Activated T-cell treated with anti-CD3 and anti-CD28 coated beads, Interleukin-2, amount 50 U/mL, for 24 hours (primary cell): ENCODE results near the gene WHRN.

Experiments used
- DNase-seq: peaks from one replicate; pipeline ENCODE4 v3.0.0-alpha.2; 2020
- H3K27ac Mint-ChIP-seq: 2 replicates; pipeline ENCODE4 v1.8.0; 2020; ENCODE audit warnings: mild to moderate bottlenecking, mixed read lengths
- H3K27me3 Mint-ChIP-seq: 2 replicates; pipeline ENCODE4 v1.8.0; 2020; ENCODE audit warnings: mixed read lengths
- H3K36me3 Mint-ChIP-seq: 2 replicates; pipeline ENCODE4 v1.8.0; 2020; ENCODE audit warnings: low read depth, mixed read lengths
- H3K4me1 Mint-ChIP-seq: 2 replicates; pipeline ENCODE4 v1.8.0; 2020; ENCODE audit warnings: low read depth, mixed read lengths
- H3K4me3 Mint-ChIP-seq: 2 replicates; pipeline ENCODE4 v1.8.0; 2020; ENCODE audit warnings: mild to moderate bottlenecking, moderate library complexity, mixed read lengths
- H3K9me3 Mint-ChIP-seq: 2 replicates; pipeline ENCODE4 v1.8.0; 2020; ENCODE audit warnings: mixed read lengths

WHRN gene

GRCh38 chr9:114491430-114492003 lies 13.8 kb downstream of the WHRN start:
- Mint-ChIP-seq H3K27me3 (no peaks in the 10 kb centered on the region), H3K36me3 (no peaks in the 10 kb centered on the region), H3K4me1 (peaks cover 13% of the 10 kb centered on the region), H3K9me3 (no peaks in the 10 kb centered on the region), H3K4me3 (no peak overlapping the region), H3K27ac (no peak overlapping the region)
- no peak for DNase-seq

- Mint-ChIP-seq H3K36me3 (no peaks in the 10 kb centered on the region), H3K4me3 (no peak overlapping the region), H3K27ac (no peak overlapping the region), H3K4me1 (peaks cover 24% of the 10 kb centered on the region), H3K27me3 (no peaks in the 10 kb centered on the region), H3K9me3 (no peaks in the 10 kb centered on the region)
- no peak for DNase-seq
These were observed 15.3 kb downstream of the WHRN start for GRCh38 chr9:114489928-114490327.

GRCh38 chr9:114488398-114489129 lies 16.7 kb downstream of the WHRN start:
- no peaks in the 10 kb centered on the region for H3K27me3 Mint-ChIP-seq
- no peaks in the 10 kb centered on the region for H3K36me3 Mint-ChIP-seq
- H3K4me3 Mint-ChIP-seq: no peak overlapping the region
- peaks cover 33% of the 10 kb centered on the region for H3K4me1 Mint-ChIP-seq
- H3K27ac Mint-ChIP-seq: no peak overlapping the region
- peaks cover 4% of the 10 kb centered on the region for H3K9me3 Mint-ChIP-seq
- no peak for DNase-seq

GRCh38 chr9:114487607-114488300 lies 17.5 kb downstream of the WHRN start:
- H3K36me3 Mint-ChIP-seq: no peaks in the 10 kb centered on the region
- peaks cover 30% of the 10 kb centered on the region for H3K4me1 Mint-ChIP-seq
- peak; percentile 63 for DNase-seq
- H3K27me3 Mint-ChIP-seq: no peaks in the 10 kb centered on the region
- no peak overlapping the region for H3K27ac Mint-ChIP-seq
- peaks cover 4% of the 10 kb centered on the region for H3K9me3 Mint-ChIP-seq
- no peak overlapping the region for H3K4me3 Mint-ChIP-seq

- H3K27ac Mint-ChIP-seq: peak overlapping the region; percentile 55
- H3K4me1 Mint-ChIP-seq: peaks cover 32% of the 10 kb centered on the region
- H3K4me3 Mint-ChIP-seq: no peak overlapping the region
- no peaks in the 10 kb centered on the region for H3K36me3 Mint-ChIP-seq
- no peaks in the 10 kb centered on the region for H3K27me3 Mint-ChIP-seq
- DNase-seq: no peak
- H3K9me3 Mint-ChIP-seq: peaks cover 4% of the 10 kb centered on the region
These were observed 18.9 kb downstream of the WHRN start for GRCh38 chr9:114486205-114486963.

- Mint-ChIP-seq H3K27ac (peak overlapping the region; percentile 90), H3K36me3 (no peaks in the 10 kb centered on the region), H3K4me1 (peaks cover 40% of the 10 kb centered on the region), H3K9me3 (peaks cover 4% of the 10 kb centered on the region), H3K4me3 (peak overlapping the region; percentile 15), H3K27me3 (no peaks in the 10 kb centered on the region)
- DNase-seq: peak; percentile 60
These were observed 20.3 kb downstream of the WHRN start for GRCh38 chr9:114484854-114485443.

- Mint-ChIP-seq H3K36me3 (no peaks in the 10 kb centered on the region), H3K4me3 (peak overlapping the region; percentile 15), H3K27ac (peak overlapping the region; percentile 90), H3K9me3 (peaks cover 4% of the 10 kb centered on the region), H3K4me1 (peaks cover 40% of the 10 kb centered on the region), H3K27me3 (no peaks in the 10 kb centered on the region)
- no peak for DNase-seq
These were observed 20.9 kb downstream of the WHRN start for GRCh38 chr9:114484215-114484853.

- no peak overlapping the region for H3K27ac Mint-ChIP-seq
- DNase-seq: no peak
- no peaks in the 10 kb centered on the region for H3K27me3 Mint-ChIP-seq
- H3K4me1 Mint-ChIP-seq: peaks cover 40% of the 10 kb centered on the region
- H3K36me3 Mint-ChIP-seq: no peaks in the 10 kb centered on the region
- peaks cover 4% of the 10 kb centered on the region for H3K9me3 Mint-ChIP-seq
- H3K4me3 Mint-ChIP-seq: no peak overlapping the region
These were observed 21.8 kb downstream of the WHRN start for GRCh38 chr9:114483499-114483898.

GRCh38 chr9:114482593-114482992 lies 22.7 kb downstream of the WHRN start:
- Mint-ChIP-seq H3K4me3 (no peak overlapping the region), H3K27me3 (no peaks in the 10 kb centered on the region), H3K27ac (no peak overlapping the region), H3K4me1 (peaks cover 39% of the 10 kb centered on the region), H3K36me3 (no peaks in the 10 kb centered on the region), H3K9me3 (peaks cover 4% of the 10 kb centered on the region)
- no peak for DNase-seq

GRCh38 chr9:114481789-114482188 lies 23.5 kb downstream of the WHRN start:
- Mint-ChIP-seq H3K36me3 (no peaks in the 10 kb centered on the region), H3K4me1 (peaks cover 34% of the 10 kb centered on the region), H3K27ac (no peak overlapping the region), H3K4me3 (no peak overlapping the region), H3K27me3 (no peaks in the 10 kb centered on the region), H3K9me3 (peaks cover 4% of the 10 kb centered on the region)
- DNase-seq: no peak

GRCh38 chr9:114480746-114481435 lies 24.4 kb downstream of the WHRN start:
- Mint-ChIP-seq H3K4me3 (no peak overlapping the region), H3K9me3 (peaks cover 4% of the 10 kb centered on the region), H3K27me3 (no peaks in the 10 kb centered on the region), H3K4me1 (peaks cover 26% of the 10 kb centered on the region), H3K36me3 (no peaks in the 10 kb centered on the region), H3K27ac (peak overlapping the region; percentile 58)
- DNase-seq: no peak

- no peak for DNase-seq
- no peaks in the 10 kb centered on the region for H3K9me3 Mint-ChIP-seq
- no peaks in the 10 kb centered on the region for H3K36me3 Mint-ChIP-seq
- H3K4me3 Mint-ChIP-seq: no peak overlapping the region
- H3K27ac Mint-ChIP-seq: no peak overlapping the region
- H3K4me1 Mint-ChIP-seq: peaks cover 20% of the 10 kb centered on the region
- H3K27me3 Mint-ChIP-seq: no peaks in the 10 kb centered on the region
These were observed 26.4 kb downstream of the WHRN start for GRCh38 chr9:114478871-114479270.

- no peaks in the 10 kb centered on the region for H3K36me3 Mint-ChIP-seq
- H3K9me3 Mint-ChIP-seq: no peaks in the 10 kb centered on the region
- no peak for DNase-seq
- H3K4me1 Mint-ChIP-seq: peaks cover 19% of the 10 kb centered on the region
- H3K27me3 Mint-ChIP-seq: no peaks in the 10 kb centered on the region
- H3K4me3 Mint-ChIP-seq: no peak overlapping the region
- H3K27ac Mint-ChIP-seq: no peak overlapping the region
These were observed 26.8 kb downstream of the WHRN start for GRCh38 chr9:114478459-114478858.
